Upper lobe of left lung (tissue), 6 donors: ENCODE results near the gene CCDC51. TPM values are rescaled to one million over a fixed set of nuclear protein-coding genes. Genes with fewer than 3 reads are reported as not detected.
"Not testable (repeated sequence)": the region's sequence is repeated elsewhere in the genome, so short reads cannot be mapped to it uniquely, and the experiment has no call there.

Experiments used
- ATAC-seq, 2 donors: fragments of 200-7000 bp; cut with Tn5 transposase; one replicate each; pipeline ENCODE4 v1.9.1; 2022; ENCODE audit warnings: mild to moderate bottlenecking in 2 of 2, moderate library complexity in 2 of 2; ENCODE audit not compliant: low FRiP score in 2 of 2
- DNase-seq, 2 donors: peaks; one replicate each; pipeline ENCODE4 v3.0.0-alpha.2; 2019 to 2020
- H3K27ac ChIP-seq, 4 donors: fragments of 200-600 bp; sonication (generic); one replicate each; pipeline ENCODE4 v1.5.1; 2016 to 2019
- H3K27me3 ChIP-seq, 4 donors: fragments of 200-600 bp; sonication (generic); one replicate each; pipeline ENCODE4 v1.5.1; 2017 to 2019
- H3K36me3 ChIP-seq, 4 donors: fragments of 200-600 bp; sonication (generic); one replicate each; pipeline ENCODE4 v1.5.1; 2016 to 2019
- H3K4me1 ChIP-seq, 4 donors: fragments of 200-600 bp; sonication (generic); one replicate each; pipeline ENCODE4 v1.5.1; 2018 to 2019
- H3K4me3 ChIP-seq, 4 donors: fragments of 200-600 bp; sonication (generic); one replicate each; pipeline ENCODE4 v1.5.1; 2017 to 2019; ENCODE audit warnings: mild to moderate bottlenecking in 2 of 4, moderate library complexity in 1 of 4
- H3K9me3 ChIP-seq, 4 donors: fragments of 200-600 bp; sonication (generic); one replicate each; pipeline ENCODE4 v1.5.1; 2018 to 2019
- CTCF ChIP-seq, 6 experiments: fragments of 450-650 bp in 4 of 6; fragments of 200-600 bp in 2 of 6; sonication (generic) in 2 of 6; IDR thresholded peaks; one replicate each; pipeline ENCODE4 v1.5.1; 2016 to 2019; ENCODE audit warnings: antibody characterized with exemption in 6 of 6
- EP300 ChIP-seq, 4 donors: sonication (generic); formaldehyde crosslinking; IDR thresholded peaks; one replicate each; pipeline ENCODE4 v1.5.1; 2017; ENCODE audit warnings: antibody characterized with exemption in 4 of 4, control low read depth in 2 of 4
- POLR2A ChIP-seq, 4 donors: fragments of 450-650 bp; IDR thresholded peaks; one replicate each; pipeline ENCODE4 v1.5.1; 2016 to 2017; ENCODE audit warnings: antibody characterized with exemption in 4 of 4, mild to moderate bottlenecking in 2 of 4
- POLR2AphosphoS5 ChIP-seq, 2 donors: sonication (generic); formaldehyde crosslinking; IDR thresholded peaks; one replicate each; pipeline ENCODE4 v1.5.1; 2017; ENCODE audit warnings: antibody characterized with exemption in 2 of 2
- WGBS, 2 donors: methylation state at CpG; one replicate each; pipeline ENCODE4 v1.1.5; 2017 to 2018; 5-methylcytosine and 5-hydroxymethylcytosine counted together
- total RNA-seq, 6 donors: library from RNA; depleted of rRNA in 4 of 6; stranded (reverse); fragments of >200 nt in 4 of 6; gene quantifications; one replicate each; pipeline versions ENCODE4 v1.1.0 to v1.2.1, GENCODE V29; 2016 to 2021
- donor health status: DM: no; HTN: no; CAD: no; lungs with moderate emphysema.
- donor health status: DM: no; HTN: yes; CAD: no; lungs with severe emphysema.

The CCDC51 gene
- total RNA-seq, 6 donors from 2014 or later = 6.3 to 18.2 (median 13.2) TPM

GRCh38 chr3:48463703-48464102 is 23.8 kb upstream of the CCDC51 start:
- peaks cover 30 to 37% (median 34%) of the 10 kb centered on the region in 4 donors for H3K4me1 ChIP-seq
- no peaks in the 10 kb centered on the region for H3K27me3 ChIP-seq
- peak overlapping the region in 2 of 4 donors; percentile 46 to 100 for H3K27ac ChIP-seq
- peaks cover 5 to 68% (median 46%) of the 10 kb centered on the region in 4 donors for H3K36me3 ChIP-seq
- 82 to 83% methylated on average over 8 to 9 of the region's 9 CpGs for WGBS, 2 donors
- TF ChIP-seq POLR2A (IDR thresholded peaks at IDR 0.05) = no peak
- no peak for TF ChIP-seq CTCF (IDR thresholded peaks at IDR 0.05)
- TF ChIP-seq EP300 (IDR thresholded peaks at IDR 0.05) = no peak
- TF ChIP-seq POLR2AphosphoS5 (IDR thresholded peaks at IDR 0.05) = no peak
- no peak overlapping the region for H3K4me3 ChIP-seq
- ATAC-seq (no peak), DNase-seq (peak in 1 of 2 donors; percentile 35)
- H3K9me3 ChIP-seq = no peaks in the 10 kb centered on the region

GRCh38 chr3:48461767-48462166 is 21.8 kb upstream of the CCDC51 start:
- 87 to 93% methylated on average over 7 of the region's 7 CpGs for WGBS, 2 donors
- H3K4me3 ChIP-seq, ATAC-seq, H3K27ac ChIP-seq, H3K27me3 ChIP-seq, DNase-seq, H3K9me3 ChIP-seq: not testable (repeated sequence)
- peaks cover 5 to 68% (median 35%) of the 10 kb centered on the region in 4 donors for H3K36me3 ChIP-seq
- H3K4me1 ChIP-seq = peaks cover 10 to 17% (median 16%) of the 10 kb centered on the region in 4 donors

- H3K27ac ChIP-seq = no peak overlapping the region
- no peaks in the 10 kb centered on the region for H3K27me3 ChIP-seq
- no peak overlapping the region for H3K4me3 ChIP-seq
- peaks cover 5 to 74% (median 44%) of the 10 kb centered on the region in 4 donors for H3K36me3 ChIP-seq
- TF ChIP-seq EP300 (IDR thresholded peaks at IDR 0.05) (no peak), POLR2AphosphoS5 (IDR thresholded peaks at IDR 0.05) (no peak), POLR2A (IDR thresholded peaks at IDR 0.05) (no peak), CTCF (IDR thresholded peaks at IDR 0.05) (no peak)
- no peaks in the 10 kb centered on the region for H3K9me3 ChIP-seq
- ATAC-seq (no peak), DNase-seq (no peak)
- WGBS, 2 donors = 89 to 92% methylated on average over 1 to 3 of the region's 3 CpGs
- H3K4me1 ChIP-seq = peaks cover 7 to 11% (median 8%) of the 10 kb centered on the region in 4 donors
Measured at GRCh38 chr3:48460517-48460902, 20.6 kb upstream of the CCDC51 start.

- peak; percentile 13 to 20 for ATAC-seq
- DNase-seq = no peak
- 31 to 65% methylated on average over 4 to 7 of the region's 7 CpGs for WGBS, 2 donors
- TF ChIP-seq POLR2AphosphoS5 (IDR thresholded peaks at IDR 0.05) = no peak
- TF ChIP-seq CTCF (IDR thresholded peaks at IDR 0.05) = no peak
- no peak for TF ChIP-seq POLR2A (IDR thresholded peaks at IDR 0.05)
- TF ChIP-seq EP300 (IDR thresholded peaks at IDR 0.05) = no peak
- H3K4me1 ChIP-seq = peaks cover 2 to 5% (median 3%) of the 10 kb centered on the region in 4 donors
- H3K9me3 ChIP-seq = no peaks in the 10 kb centered on the region
- no peak overlapping the region for H3K27ac ChIP-seq
- no peaks in the 10 kb centered on the region for H3K27me3 ChIP-seq
- no peak overlapping the region for H3K4me3 ChIP-seq
- H3K36me3 ChIP-seq = peaks cover 5 to 79% (median 47%) of the 10 kb centered on the region in 4 donors
Measured at GRCh38 chr3:48459773-48460516, 20.0 kb upstream of the CCDC51 start.

GRCh38 chr3:48459331-48459730 is 19.4 kb upstream of the CCDC51 start:
- no peak for TF ChIP-seq EP300 (IDR thresholded peaks at IDR 0.05)
- no peak for TF ChIP-seq POLR2AphosphoS5 (IDR thresholded peaks at IDR 0.05)
- no peak for TF ChIP-seq POLR2A (IDR thresholded peaks at IDR 0.05)
- TF ChIP-seq CTCF (IDR thresholded peaks at IDR 0.05) = no peak
- Histone ChIP-seq H3K4me1 (no peaks in the 10 kb centered on the region), H3K9me3 (no peaks in the 10 kb centered on the region), H3K27me3 (no peaks in the 10 kb centered on the region), H3K4me3 (no peak overlapping the region), H3K27ac (no peak overlapping the region), H3K36me3 (peaks cover 5 to 79% (median 51%) of the 10 kb centered on the region in 4 donors)
- WGBS, 2 donors = 98% methylated on average over 3 of the region's 3 CpGs; no CpG with 5 or more reads in 1 of the 2 donors
- DNase-seq (no peak), ATAC-seq (no peak)
